ENCODE measurements around the gene GOLGA8O. TPM values are rescaled to one million over a fixed set of nuclear protein-coding genes. Genes with fewer than 3 reads are reported as not detected.
"Not testable (repeated sequence)": the region's sequence is repeated elsewhere in the genome, so short reads cannot be mapped to it uniquely, and the experiment has no call there.

Gene GOLGA8O
- total and polyA plus RNA-seq, 5 donors: 0.47 to 2.4 (median 1.00) TPM

- ATAC-seq; H3K4me1 ChIP-seq (ENCODE audit: control insufficient read depth, insufficient read depth, low read length); H3K27me3 ChIP-seq (ENCODE audit: control insufficient read depth, insufficient read depth); intact Hi-C loops (cut with DNase I); H3K27ac ChIP-seq (ENCODE audit: low read length); H3K4me3 ChIP-seq (ENCODE audit: low read length); H3K9me3 ChIP-seq (ENCODE audit: control insufficient read depth, low read length); DNase-seq: not testable (repeated sequence)
- 45% methylated on average over 1 of the region's 4 CpGs for WGBS
Observed at GRCh38 chr15:32427635-32428034, 27.8 kb downstream of the GOLGA8O start.

GRCh38 chr15:32426511-32426910 lies 28.9 kb downstream of the GOLGA8O start:
- intact Hi-C loops (cut with DNase I); H3K9me3 ChIP-seq (ENCODE audit: control insufficient read depth, low read length); H3K27ac ChIP-seq (ENCODE audit: low read length); H3K4me1 ChIP-seq (ENCODE audit: control insufficient read depth, insufficient read depth, low read length); H3K4me3 ChIP-seq (ENCODE audit: low read length); ATAC-seq; H3K27me3 ChIP-seq (ENCODE audit: control insufficient read depth, insufficient read depth): not testable (repeated sequence)
- WGBS: 72% methylated on average over 4 of the region's 4 CpGs
- DNase-seq: peak in 2 of 3 donors; percentile 16 to 68

GRCh38 chr15:32407903-32408302 lies 47.5 kb downstream of the GOLGA8O start:
- H3K27ac ChIP-seq (ENCODE audit: low read length); H3K9me3 ChIP-seq (ENCODE audit: control insufficient read depth, low read length); H3K4me3 ChIP-seq (ENCODE audit: low read length); intact Hi-C loops (cut with DNase I); DNase-seq; ATAC-seq; H3K27me3 ChIP-seq (ENCODE audit: control insufficient read depth, insufficient read depth); H3K4me1 ChIP-seq (ENCODE audit: control insufficient read depth, insufficient read depth, low read length): not testable (repeated sequence)
- WGBS: under 1% methylated on average over 2 of the region's 3 CpGs

- H3K27ac ChIP-seq (ENCODE audit: low read length); intact Hi-C loops (cut with DNase I); H3K4me3 ChIP-seq (ENCODE audit: low read length); H3K9me3 ChIP-seq (ENCODE audit: control insufficient read depth, low read length); H3K4me1 ChIP-seq (ENCODE audit: control insufficient read depth, insufficient read depth, low read length); H3K27me3 ChIP-seq (ENCODE audit: control insufficient read depth, insufficient read depth); DNase-seq; ATAC-seq: not testable (repeated sequence)
- WGBS: 100% methylated on average over 2 of the region's 8 CpGs
Observed at GRCh38 chr15:32403192-32403591, 52.2 kb downstream of the GOLGA8O start, which contains the start of gene GOLGA8K. Gene GOLGA8K, minus strand, starts transcription at chr15:32403292. Its CDS starts 98 bp downstream, at chr15:32403194.

GRCh38 chr15:32396522-32396921 lies 58.9 kb downstream of the GOLGA8O start:
- H3K27ac ChIP-seq (ENCODE audit: low read length); ATAC-seq; H3K27me3 ChIP-seq (ENCODE audit: control insufficient read depth, insufficient read depth); H3K4me1 ChIP-seq (ENCODE audit: control insufficient read depth, insufficient read depth, low read length); intact Hi-C loops (cut with DNase I); H3K4me3 ChIP-seq (ENCODE audit: low read length); H3K9me3 ChIP-seq (ENCODE audit: control insufficient read depth, low read length): not testable (repeated sequence)
- peak in 2 of 3 donors; percentile 12 to 18 for DNase-seq
- WGBS: 79% methylated on average over 3 of the region's 8 CpGs

Other genes with a start within 250 kb of the GOLGA8O start
- gene GOLGA8K, start 52.3 kb downstream of the GOLGA8O start, total RNA-seq: 1 to 10 TPM in 1 of 4 donors, under 1 TPM in 2, not detected in 1; 0.31 to 1.5 (median 0.34) TPM
- 0.50 TPM for gene GOLGA8K, start 52.3 kb downstream of the GOLGA8O start, polyA plus RNA-seq
- gene GOLGA8N, start 137.8 kb upstream of the GOLGA8O start, total RNA-seq: 10 to 100 TPM in 3 of 4 donors, 1 to 10 TPM in 1; 7.5 to 13.9 (median 11.0) TPM
- gene GOLGA8N, start 137.8 kb upstream of the GOLGA8O start, polyA plus RNA-seq: 7.9 TPM
- gene ARHGAP11A, start 159.9 kb upstream of the GOLGA8O start, total RNA-seq: 1 to 10 TPM; 1.4 to 3.3 (median 2.6) TPM
- gene ARHGAP11A, start 159.9 kb upstream of the GOLGA8O start, polyA plus RNA-seq: 0.54 TPM
- gene SCG5, start 186.1 kb upstream of the GOLGA8O start, total RNA-seq: under 1 TPM in 3 of 4 donors, not detected in 1; 0.37 to 0.68 (median 0.47) TPM
- gene SCG5, start 186.1 kb upstream of the GOLGA8O start, polyA plus RNA-seq: 0.48 TPM